NCI-H2227 (cell line): ENCODE results near the gene MRPS24.
"Not testable (repeated sequence)": the region's sequence is repeated elsewhere in the genome, so short reads cannot be mapped to it uniquely, and the experiment has no call there.

ENCODE experiments used
- DNase-seq: peaks from one replicate; lab custom pipeline; 2025; ENCODE audit not compliant: unreplicated experiment; lab: John Stamatoyannopoulos, UW

MRPS24 gene

DNA sequence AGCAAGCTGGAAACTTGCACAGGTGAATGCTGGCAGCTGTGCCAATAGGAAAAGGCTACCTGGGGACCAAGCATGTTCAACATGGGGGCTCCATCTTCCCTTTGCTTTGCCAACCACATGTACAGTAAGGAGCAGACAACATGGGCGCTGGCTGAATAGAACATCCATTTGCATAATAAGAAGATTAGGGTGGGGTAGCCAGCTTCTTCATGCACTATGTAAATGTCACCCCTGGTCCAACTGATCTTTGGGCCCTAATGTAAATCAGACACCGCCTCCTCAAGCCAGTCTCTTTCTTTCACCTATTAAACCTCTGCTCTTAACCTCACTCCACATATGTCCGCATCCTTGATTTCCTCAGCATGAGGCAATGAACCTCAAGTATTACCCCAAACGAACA lies 26.0 kb downstream of the MRPS24 start:
- no peak for DNase-seq

DNA sequence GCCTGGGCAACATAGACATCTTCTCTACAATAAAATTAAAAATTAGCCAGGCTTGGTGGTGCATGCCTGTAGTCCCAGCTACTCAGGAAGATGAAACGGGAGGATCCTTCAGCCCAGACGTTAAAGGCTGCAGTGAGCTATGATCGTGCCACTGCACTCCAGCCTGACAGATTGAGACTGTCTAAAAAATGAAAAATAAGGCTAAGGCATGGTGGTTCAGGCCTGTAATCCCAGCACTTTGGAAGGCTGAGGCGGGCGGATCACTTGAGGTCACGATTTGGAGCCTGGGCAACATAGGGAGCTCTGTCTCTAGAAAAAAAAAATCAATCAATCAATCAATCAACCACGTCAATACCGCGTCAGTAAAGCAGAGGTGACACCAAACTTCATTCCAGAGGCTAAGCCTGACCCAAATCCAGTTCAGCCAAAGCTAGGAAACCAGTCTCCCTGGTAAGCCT lies 31.1 kb downstream of the MRPS24 start:
- DNase-seq, result no peak

- no peak for DNase-seq
These were observed 34.7 kb downstream of the MRPS24 start for GRCh38 chr7:43834463-43835251.

GRCh38 chr7:43830917-43831316 lies 38.4 kb downstream of the MRPS24 start:
- not testable (repeated sequence) for DNase-seq

GRCh38 chr7:43825391-43825808 lies 43.9 kb downstream of the MRPS24 start:
- no peak for DNase-seq

- no peak for DNase-seq
These were observed 44.4 kb downstream of the MRPS24 start for GRCh38 chr7:43824963-43825362.

- DNase-seq, result not testable (repeated sequence)
These were observed 44.8 kb downstream of the MRPS24 start for GRCh38 chr7:43824513-43824912.

GRCh38 chr7:43823941-43824340 lies 45.4 kb downstream of the MRPS24 start:
- DNase-seq, result no peak

DNA sequence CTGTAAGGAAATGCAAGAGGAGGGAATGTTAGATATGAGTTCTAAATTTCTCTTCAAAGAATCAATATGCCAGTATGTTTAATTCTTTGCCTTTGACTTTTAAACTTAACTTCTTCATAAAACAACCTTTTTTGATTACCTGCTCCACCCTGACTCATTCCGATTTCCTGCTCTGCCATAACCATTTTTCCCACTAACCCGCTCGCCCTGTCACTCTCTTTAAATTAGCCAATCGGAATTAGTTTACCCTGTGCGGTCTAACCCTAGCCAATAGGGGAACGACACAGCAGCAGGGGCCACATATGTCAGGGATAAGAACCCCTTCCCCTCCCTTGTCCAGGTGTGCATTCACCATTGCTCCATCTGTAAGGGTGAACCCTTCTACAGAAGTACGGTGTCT lies 45.9 kb downstream of the MRPS24 start:
- not testable (repeated sequence) for DNase-seq
